ENCODE data around the gene AS3MT.
A peak's percentile ranks its signal among the peaks of the same experiment; 100 is the strongest.
"Not testable (repeated sequence)": the region's sequence is repeated elsewhere in the genome, so short reads cannot be mapped to it uniquely, and the experiment has no call there.

AS3MT gene

DNA sequence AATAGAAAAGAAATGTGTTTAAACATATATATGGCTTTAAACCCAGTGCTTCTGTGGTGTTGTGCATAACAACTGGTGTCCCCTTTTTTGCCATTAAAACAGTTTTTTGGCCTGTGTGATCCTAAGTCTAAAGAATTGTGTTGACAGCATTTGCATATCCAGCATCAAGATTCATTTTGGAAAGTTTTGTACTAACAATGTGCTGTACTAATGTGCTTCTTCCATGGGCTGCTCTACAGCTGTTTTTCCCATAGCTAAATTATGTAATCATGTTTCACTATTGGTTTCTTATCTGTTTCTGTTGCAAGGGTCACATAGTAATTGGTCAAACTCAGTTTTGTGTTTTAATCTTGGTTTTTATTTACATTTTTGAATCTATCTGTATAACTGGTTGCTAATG lies 54.3 kb downstream of the AS3MT start:
- no peak for DNase-seq

DNA sequence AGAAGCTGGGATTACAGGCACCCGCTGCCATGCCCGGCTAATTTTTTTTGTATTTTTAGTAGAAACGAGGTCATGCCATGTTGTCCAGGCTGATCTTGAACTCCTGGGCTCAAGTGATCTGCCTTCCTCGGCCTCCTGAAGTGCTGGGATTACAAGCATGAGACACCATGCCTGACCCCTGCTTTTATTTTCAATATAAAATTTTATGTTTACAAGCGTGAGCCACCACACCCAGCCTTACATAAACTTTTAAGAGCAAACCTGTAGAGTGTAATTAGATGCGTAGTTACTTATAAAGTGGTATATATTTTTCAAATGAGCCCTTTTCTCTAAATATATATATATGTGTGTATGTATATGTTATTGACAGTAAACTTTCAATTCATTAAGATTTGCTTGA lies 57.6 kb downstream of the AS3MT start:
- DNase-seq, result no peak

DNA sequence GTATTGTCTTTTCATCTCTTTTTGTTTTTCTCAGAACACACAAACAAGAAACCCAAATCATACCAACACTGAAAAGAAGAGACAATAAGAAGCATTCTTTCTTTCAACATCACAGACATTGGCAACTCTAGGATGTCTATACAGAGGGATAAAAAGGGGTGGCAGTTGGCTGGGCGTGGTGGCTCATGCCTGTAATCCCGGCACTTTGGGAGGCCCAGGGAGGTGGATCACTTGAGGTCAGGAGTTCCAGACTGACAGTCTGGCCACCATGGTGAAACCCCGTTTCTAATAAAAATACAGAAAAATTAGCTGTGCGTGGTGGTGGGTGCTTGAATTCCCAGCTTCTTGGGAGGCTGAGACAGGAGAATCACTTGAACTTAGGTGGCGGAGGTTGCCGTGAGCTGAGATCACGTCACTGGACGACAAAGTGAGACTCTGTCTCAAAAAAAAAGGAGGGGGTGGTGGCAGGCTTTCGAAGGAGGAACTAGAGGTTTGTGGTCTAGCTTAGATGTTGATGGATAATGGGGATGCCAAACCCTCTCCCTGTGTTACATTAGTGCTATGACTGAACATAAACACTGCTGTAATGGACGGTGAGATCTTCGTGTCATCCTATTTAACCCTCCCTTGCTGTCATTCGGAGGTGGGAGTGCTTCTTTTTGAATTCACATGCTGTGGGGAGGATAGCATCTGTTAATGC lies 58.2 kb downstream of the AS3MT start:
- DNase-seq, result peak in 1 of 2 donors; percentile 73

DNA sequence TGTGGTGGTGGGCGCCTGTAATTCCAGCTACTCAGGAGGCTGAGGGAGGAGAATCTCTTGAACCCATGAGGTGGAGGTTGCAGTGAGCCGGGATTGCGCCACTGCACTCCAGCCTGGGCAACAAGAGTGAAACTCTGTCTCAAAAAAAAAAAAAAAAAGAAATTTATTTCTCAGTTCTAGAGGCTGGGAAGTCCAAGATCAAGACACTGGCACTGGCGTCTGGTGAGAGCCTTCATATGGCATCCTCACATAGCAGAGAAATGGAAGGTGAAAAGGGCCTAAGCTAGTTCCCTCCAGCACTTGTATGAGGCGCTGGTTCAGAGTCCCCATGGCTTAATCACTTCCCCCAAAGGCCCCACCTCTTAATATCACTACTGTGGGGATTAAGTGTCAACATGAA lies 59.2 kb downstream of the AS3MT start:
- not testable (repeated sequence) for DNase-seq

DNA sequence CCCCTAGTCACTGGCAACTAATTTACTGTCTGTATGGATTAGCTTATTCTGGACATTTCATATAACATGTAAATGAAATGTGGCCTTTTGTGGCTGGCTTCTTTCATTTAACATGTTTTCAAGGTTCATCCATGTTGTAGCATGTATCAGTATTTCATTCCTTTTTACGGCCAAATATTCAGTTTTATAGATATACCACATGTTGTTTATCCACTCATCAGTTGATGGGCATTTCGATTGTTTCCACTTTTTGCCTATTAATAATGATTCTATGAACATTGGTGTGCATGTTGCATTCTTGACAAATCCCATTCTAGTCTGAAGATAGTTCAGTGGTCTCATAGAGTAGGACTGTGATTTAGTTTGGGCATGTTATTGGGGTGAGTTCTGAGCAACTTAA lies 61.5 kb downstream of the AS3MT start:
- DNase-seq, result no peak

DNA sequence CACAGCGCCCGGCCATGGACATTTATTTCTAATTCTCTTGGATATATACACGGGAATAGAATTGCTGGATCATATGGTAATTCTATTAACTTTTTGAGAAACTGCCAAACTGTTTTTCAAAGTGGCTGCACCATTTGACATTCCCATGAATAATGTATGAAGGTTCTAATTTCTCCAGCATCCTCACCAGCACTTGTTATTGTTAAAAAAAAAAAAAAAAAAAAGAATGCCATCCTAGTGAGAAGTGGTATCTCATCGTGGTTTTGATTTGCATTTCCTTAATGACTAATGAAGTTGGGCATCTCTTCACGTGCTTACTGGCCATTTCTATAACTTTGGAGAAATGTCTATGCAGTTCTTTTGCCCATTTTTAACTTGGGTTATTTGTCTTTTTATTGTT lies 62.4 kb downstream of the AS3MT start:
- no peak for DNase-seq

- no peak for DNase-seq
Measured at GRCh38 chr10:102935505-102935904, 66.2 kb downstream of the AS3MT start.

DNA sequence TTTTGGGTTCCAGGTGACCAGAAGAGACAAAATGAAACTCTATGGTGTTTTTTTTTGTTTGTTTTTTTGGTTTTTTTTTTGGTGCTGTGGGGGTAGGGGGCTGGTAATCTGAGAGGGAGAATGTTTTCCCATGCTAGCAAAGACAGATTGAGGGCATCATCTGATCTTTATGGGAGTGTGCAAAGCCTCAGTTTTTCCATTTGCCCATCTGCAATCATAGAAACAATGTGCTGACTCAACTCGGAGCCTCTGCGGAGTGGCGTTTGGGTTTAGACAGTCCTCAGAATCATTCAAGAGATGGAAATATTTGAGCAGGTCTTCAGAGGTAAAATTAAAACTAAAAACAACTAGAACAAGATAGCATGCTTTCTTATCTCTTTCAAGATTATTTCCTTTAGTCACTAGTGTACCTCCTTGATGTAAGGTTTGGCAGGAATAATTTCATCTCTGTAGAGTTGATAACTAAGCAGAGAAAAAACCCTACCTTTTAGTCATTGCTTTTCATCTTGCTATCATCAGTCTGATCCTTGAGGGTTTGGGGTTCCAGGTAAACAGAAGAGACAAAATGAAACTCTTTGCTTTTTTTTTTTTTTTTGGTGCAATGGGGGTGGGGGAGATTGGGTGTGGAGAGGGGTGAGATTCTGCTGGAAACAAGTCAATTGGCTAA lies 66.8 kb downstream of the AS3MT start:
- no peak for DNase-seq

- DNase-seq, result no peak
Measured at GRCh38 chr10:102941401-102941800, 72.1 kb downstream of the AS3MT start.

- DNase-seq, result no peak
Measured at GRCh38 chr10:102945449-102945848, 76.2 kb downstream of the AS3MT start.

- no peak for DNase-seq
Measured at GRCh38 chr10:102945962-102946361, 76.7 kb downstream of the AS3MT start.

- DNase-seq, result no peak
Measured at GRCh38 chr10:102946992-102947391, 77.7 kb downstream of the AS3MT start.

DNA sequence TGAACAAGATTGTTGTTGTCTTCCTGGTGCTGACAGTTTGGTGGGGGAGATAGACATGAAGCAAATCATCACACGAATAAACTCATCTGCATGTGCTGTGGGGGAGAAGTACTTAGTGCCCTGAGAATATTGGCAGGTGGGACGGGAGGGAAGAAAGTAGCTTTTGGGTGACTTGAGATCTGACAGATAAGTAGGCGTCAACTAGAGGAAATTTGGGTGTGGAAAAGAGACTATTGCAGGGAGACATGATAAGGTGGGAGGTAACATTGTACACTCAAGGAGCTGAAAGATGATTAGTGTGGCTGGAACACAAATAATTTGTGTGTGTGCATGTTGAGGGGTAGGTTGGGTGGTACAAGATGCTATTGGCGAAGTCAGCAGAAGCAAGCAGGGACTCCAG lies 78.9 kb downstream of the AS3MT start:
- no peak for DNase-seq

DNA sequence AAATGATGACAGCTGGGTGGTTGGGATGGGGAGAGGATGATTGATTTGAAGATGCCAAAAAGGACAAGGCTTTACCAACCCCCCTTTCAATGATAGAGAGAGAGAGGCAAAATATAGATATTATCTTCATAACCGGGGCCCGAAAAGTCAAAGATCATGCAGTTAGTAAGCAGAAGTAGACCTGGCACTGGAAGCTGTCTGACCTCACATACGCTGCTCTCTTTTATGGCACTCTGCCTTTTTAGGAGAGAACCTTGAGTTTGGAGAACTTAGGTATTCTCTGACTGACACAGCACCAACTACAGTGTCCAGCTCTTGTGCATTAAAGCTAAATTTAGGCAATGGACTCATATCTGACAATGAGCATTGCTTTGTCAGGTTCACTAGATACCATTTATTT lies 79.5 kb downstream of the AS3MT start:
- DNase-seq, result no peak

- no peak for DNase-seq
Measured at GRCh38 chr10:102949916-102950315, 80.6 kb downstream of the AS3MT start.

GRCh38 chr10:102951316-102951715 lies 82.0 kb downstream of the AS3MT start:
- no peak for DNase-seq
